NCI-H774 (cell line): ENCODE measurements around the gene SLC2A1.

Experiments used
- DNase-seq: peaks from one replicate; lab custom pipeline; 2025; lab: John Stamatoyannopoulos, UW

SLC2A1 gene

DNA sequence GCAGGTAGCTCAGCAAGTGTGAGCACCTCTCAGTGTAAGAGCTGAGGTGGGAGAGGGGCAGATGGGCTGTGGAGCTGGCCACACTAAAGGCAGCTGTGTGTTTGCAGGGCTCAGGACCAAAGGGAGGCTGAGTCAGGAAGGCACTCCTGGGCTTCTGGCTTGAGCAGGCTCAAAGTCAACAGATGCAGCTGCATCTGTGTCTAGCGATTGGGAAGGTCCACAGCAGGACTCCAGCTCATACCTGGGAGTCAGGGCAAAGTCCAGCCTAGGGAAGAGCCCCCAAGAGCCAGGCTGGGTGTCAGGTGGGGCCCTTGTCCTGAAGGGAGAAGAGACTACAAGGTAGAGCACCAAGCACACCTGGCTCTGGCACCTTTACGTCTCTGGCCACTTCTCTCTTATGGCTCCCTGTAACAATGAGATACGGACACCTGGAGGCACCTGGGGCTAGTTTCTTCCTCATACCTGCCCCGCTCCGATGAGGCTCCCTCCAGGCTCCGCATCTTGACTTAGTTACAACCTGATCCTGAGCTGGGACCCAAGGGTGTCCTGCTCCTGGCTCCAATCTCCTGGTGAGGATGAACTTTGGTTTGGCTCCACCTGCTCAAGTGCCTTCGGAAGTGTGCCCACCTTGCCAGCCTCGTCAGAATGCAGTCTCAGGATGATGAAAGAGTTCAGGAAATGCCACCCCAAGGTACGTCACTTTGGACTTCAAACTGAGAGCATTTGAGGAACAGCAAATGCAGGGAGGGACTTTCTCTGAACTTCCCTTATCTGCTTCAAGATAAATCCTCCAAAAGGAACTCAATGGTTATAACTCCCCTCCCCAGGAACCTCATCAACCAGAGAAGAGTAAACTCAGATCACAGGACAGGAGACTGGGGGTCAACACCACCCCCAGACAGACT lies 21.5 kb upstream of the SLC2A1 start:
- DNase-seq, result no peak

DNA sequence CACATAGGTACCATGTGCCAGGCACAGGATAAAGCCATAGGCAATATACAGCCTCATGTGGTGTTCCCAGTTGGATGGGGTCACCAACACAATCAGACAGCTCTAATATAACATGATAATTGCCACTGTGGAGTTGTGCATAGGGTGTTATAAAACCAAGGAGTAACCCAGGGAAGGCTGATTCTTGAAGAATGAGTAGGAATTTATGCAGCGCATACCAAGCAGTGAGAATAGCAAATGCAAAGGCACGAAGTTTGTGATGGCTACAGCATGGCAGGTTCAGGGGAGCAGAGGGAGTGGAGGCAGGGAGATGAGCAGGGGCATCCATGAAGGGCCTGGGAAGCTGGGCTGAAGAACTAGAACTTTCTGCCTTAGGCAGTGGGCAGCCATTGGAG lies 20.4 kb upstream of the SLC2A1 start:
- DNase-seq, result no peak

DNA sequence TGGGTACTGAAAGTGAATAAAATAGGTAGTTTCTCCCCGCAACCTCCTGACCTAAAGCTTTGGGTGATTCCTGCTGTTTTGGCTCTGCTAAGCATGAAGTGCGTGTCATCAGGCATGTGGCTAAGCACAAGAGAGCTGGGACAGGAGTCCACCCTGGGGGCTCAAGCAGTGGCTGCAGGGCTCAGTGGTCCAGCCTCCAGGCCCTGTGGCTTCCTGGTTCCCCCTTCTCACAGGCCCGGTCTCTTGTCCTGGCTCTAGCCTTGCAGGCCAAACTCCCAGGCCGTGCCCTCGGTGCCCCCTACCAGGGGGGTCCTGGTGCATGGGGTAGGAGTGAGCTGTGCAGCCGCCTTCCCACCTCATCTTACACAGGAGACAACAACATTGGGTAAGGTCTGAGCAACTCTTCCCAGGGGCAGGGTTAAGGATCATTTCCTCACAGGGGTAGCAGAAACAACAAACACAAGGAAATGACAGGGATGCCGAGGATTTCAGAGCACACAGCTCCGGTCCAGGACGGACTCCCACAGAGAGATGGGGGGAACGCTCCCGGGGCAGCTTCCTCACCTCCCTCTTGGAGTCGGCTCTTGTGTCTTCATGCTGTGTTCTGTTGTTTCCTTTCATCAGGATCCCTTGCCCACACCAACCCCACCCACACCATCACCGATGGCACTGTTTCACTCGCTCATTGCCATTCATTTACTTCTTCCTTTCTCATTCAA lies 19.8 kb upstream of the SLC2A1 start:
- no peak for DNase-seq

DNA sequence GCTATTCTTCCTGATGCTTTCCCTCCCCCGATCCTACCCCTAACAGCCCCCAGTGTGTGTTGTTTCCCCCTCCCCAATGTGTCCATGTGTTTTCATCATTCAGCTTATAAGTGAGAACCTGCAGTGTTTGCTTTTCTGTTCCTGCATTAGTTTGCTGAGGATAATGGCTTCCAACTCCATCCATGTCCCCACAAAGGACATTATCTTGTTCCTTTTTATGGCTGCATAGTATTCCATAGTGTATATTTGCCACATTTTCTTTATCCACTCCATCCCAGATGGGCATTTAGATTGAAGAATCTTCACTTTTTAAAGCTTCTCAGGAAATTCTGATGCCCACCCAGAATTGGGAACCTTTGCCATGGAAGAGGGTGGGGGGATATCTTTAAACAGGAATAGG lies 19.0 kb upstream of the SLC2A1 start:
- DNase-seq, result no peak

DNA sequence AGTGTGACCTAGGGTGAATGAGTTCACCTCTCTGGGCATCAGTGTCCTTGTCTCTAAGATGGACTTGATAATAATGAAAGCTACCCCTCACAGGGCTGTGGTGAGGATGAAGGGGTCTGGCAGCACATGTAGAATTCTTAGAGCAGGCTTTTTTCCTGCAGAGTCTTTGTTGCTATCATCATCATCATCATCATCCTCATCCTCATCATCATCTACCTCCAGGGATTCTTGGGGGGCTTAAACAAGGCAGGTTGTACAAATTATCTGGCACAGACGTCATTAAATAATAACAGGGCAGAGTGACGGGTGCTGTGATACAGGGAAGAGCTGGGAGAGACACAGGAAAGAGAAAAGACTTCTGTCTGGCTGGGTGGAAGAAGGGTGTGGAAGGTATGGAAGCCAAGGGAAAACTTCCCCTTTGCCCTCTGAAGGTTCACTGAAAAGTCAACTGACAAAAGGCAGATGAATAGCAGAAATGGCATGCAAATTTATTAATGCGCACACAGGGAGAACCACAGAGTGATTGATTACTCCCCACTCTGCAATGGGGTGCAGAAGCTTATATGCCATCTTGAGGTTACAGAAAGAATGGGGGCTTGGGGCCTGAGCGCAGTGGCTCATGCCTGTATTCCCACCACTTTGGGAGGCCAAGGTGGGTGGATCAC lies 17.0 kb upstream of the SLC2A1 start:
- no peak for DNase-seq

DNA sequence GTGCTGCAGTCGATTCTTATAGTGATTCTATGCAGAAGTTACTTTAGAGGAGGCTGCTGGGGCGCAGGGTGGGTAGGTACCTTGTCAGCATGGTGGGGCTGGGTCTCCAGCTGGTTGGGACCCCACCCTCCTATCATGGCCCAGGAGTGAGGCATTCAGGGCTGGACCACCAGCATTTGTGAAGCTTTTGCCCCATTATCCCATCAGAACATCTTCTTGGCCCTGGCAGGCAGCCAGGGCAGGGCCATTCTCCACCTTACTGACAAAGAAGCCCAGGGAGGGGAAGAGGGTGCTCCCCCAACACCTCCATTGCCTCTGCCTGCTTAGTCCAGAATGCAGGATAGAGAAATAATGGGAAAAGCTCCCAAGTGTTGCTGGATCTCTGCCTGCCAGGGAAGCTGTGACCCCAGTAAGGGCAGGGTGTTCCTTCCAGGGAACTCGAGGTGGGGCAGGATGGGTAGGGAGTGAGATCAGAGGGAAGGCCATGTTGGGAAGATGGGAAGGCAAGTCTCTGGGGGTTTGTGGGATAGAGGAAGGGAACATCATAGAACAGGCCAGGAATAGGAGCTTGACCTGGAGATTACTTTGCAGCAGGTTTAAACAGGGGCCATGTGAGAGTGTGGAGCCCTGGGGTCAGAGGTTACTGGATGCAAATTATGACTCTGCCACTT lies 16.2 kb upstream of the SLC2A1 start:
- DNase-seq, result no peak

DNA sequence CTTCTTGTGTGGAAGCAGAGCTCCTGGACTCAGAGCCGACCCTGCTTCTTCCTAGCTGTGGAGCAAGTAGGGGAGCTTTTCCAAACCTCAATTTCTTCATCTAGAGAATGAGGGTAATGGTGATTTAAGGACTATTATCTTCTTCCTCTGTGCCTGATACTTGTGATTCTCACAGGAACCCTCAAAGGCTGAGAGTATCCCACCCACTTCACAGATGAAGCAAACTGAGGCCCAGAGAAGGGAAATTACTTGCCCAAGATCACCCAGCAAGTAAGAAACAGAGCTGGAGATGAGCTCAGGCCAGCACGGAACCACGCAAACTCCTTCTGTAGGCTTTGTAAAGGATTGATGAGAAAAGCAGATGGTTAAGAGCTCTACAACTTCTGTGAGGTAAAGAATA lies 15.1 kb upstream of the SLC2A1 start:
- no peak for DNase-seq

DNA sequence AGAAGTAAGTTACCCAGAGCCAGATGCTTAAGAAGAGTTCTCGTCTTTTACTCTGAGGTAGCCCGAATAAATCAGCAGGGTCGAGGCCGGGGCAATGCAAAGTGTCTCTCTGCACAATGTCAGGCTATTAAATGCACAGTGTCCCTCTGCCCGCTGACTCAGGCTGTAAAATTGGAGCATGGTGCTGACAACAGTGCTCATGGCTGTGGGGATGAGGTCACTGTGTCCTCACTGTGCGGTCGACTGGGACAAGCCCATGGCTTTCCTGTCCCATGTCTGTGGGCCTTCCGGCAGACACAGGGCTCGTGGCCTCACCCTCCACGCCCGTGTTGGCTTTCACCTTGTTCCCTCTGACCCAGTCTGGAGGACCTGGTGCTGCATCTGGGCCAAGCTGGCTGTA lies 14.6 kb upstream of the SLC2A1 start:
- no peak for DNase-seq

DNA sequence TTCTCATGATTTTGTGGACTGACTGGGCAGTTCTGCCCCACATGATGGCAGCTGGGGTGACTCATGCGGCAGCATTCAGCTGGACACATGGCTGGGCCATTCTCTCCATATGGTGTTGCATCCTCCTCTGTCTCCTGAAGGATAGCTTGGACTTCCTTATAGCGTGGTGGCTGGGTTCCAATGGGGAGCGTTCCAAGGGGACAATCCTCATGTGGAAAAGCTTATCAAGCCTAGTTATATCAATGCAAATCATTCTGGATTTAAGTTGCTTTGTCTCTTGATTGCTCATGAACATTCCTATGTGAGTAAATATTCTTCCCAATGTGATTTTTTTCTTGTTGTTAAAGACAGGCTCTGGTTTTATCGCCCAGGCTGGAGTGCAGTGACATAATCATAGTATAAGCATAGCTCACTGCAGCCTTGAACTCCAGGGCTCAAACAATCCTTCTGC lies 13.2 kb upstream of the SLC2A1 start:
- no peak for DNase-seq

DNA sequence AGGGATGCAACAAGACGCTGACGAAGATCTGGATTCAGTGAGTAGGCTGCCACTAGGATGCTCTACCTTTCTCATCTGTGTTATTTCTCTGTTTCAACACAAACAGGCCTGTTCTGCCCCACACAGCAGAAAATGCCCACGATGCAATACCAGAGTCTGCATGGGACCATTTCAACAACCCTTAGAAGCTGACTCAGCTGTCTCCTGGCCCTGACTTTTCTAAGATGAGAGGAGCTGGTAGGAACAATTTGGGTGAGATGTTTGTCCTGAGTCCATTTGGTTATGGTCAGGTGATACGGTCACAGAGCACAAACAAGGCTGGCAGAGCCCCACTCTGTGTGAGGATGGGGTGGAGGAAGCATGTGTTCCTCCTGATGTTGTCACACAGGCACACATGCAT lies 11.5 kb upstream of the SLC2A1 start:
- no peak for DNase-seq

DNA sequence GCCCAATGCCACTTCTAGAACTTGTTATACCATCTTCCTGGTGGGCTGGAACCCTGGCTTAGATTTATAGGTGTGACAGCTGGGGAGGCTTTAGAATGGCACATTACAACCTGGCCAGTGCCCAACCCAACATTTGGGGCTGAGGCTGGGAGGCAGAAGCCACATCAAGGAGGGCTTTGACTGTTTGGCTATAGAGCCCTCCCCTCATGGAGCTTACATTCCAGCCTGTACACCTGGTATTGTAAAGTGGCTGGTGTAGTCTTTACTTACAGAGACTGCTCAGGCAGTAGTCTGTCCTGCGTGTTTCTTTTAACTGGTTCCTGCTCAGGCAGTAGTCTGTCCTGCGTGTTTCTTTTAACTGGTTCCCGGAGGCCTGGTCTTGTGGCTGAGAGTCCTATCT lies 10.0 kb upstream of the SLC2A1 start:
- DNase-seq, result no peak

DNA sequence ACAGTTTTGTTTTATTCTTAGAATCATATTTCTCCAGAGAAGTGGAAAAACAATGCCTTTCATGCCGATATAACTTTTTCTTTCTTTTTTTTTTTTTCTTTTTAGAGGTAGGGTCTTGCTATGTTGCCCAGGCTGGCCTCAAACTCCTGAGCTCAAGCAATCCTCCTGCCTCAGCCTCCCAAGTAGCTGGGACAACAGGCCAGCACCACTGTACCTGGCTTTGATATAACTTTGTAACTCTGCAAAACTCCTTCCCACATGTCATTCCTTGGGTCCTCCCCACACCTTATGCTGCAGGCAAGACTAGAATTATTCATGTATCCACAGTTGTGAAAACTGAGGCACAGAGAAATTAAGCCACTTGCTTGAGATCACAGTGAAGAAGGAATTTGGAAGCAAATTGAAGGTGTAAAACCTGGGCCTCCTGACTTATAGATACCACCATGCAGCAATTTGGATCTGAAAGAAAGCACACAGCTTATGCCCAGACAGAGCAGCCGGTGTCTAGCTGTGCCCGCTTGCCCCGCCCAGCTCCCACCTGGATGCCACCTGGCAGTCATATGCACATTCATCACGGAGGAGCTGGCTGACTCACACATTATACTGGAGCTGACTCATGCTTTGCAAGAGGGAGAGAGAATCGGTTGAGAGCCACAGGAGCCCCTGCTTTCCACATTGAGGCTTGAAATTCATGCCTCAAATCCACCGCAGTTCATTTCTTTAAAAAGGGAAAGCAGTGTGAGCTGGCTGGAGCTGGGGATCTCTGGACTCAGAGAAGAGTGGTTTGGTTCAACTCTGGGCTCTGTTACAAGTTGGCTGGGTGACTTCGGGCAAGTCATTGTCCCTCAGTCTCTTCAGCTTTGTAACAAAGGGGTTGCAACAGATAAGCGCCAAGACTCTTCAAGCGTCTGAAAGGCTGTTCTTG lies 8.3 kb upstream of the SLC2A1 start:
- peak; percentile 97 for DNase-seq

DNA sequence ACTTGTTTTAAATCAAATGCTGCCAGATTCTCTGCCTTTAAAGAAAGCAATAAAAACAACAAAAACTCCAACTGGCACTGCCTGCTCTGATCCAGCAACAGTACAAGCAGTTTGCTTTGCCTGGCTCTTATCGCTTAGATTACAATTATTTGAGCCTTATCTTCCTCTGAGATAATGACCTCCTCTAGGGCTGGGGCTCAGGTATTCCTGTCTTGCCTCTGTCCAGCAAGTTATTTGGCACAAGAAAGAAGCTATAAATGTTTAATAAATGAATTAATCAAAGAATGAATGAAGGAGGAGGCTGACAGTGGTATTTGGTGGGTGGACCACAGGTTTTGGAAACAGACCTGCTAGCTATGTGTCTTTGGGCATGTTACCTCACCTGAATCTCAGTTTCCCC lies 6.7 kb upstream of the SLC2A1 start:
- DNase-seq, result no peak

DNA sequence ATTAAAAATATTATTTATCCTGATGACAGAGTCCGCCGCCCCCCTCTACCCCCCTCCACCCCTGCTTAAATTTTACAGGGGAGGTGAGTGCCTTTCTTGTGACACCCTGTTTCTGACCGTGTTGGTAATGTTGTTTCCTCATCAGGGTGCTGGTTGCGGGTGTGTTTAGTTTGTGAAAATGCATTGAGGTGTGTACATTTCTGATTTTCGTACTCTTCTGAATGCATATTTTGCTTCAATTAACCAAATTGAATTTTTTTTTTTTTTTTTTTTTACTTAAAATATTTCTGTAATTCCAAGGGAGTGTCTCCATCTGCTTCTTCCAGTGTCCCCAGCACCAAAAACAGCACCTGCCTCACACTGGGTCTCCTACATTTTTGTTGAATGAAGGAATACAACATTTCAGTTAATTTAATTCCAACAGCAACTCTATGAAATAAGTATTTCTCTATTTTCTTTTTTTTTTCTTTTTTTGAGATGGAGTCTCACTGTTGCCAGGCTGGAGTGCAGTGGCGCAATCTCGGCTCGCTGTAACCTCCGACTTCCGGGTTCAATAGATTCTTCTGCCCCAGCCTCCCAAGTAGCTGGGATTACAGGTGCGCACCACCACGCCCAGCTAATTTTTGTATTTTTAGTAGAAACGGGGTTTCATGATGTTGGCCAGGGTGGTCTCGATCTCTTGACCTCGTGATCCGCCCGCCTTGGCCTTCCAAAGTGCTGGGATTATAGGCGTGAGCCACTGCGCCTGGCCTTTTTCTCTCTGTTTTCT lies 5.6 kb upstream of the SLC2A1 start:
- no peak for DNase-seq

DNA sequence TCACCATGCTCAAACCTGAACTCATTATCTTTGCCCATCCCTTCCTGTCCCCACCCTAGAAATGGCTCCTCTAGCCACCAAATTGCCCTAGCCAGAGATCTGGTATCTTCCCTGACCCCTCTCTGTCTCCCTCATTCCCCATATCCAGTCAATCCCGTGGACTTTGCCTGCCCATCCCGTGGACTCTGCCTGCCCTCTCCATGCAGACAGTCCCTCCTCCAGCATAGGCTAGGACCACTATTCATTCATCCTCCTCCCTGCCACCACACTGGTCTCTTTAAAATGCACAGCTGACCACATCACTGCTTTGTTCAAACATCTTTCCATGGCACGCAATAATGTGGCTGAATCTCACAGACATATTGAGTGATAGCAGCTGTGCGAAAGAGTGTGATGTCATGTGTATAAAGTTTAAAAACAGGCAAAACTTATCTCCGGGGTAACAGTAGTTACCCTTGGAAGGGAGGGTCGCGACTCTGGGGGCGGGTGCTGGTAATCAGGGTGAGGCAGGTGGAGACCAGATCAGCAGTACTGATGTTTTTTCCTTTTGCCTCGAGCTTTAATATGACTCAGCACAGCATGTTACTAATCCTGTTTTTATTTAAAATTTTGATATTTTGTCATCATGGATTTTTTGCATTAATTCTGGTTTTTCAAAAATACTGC lies 4.8 kb upstream of the SLC2A1 start:
- peak; percentile 51 for DNase-seq

DNA sequence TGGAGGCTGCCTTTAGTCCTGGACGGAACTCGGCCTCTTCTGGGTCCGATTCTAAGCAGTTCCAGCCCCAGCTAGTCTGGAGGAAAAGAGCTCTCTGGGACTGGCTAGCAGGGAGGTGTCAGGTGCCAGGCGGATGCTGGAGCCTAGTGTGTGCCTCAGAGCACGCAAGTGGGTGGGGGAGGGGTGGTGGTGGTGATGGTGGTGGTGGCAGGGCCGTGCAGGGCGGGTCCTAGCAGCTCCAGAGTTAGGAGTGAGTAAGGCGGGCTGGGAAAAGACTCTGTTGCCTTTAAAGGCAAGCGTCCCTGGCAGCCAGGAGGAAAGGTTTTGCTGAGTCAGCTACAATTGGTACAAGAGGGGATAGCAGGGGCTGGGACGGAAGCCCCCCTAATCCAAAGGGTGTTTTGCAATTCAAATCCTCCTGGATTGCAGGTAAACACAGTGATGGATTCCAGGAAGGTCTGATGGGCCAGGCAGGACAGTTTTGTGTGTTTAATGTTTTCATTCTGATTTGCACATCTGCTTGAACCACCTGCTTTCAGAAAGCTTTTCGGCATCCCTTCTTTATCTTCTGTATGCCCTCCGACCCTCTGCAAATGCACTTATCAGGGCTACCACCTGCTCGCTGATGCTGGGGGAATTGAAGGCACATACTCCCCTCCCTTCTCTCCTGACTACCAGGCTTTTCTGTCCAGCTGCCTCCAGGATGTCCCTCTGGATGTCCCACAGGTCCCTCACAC lies 4.1 kb upstream of the SLC2A1 start:
- DNase-seq, result peak; percentile 83

DNA sequence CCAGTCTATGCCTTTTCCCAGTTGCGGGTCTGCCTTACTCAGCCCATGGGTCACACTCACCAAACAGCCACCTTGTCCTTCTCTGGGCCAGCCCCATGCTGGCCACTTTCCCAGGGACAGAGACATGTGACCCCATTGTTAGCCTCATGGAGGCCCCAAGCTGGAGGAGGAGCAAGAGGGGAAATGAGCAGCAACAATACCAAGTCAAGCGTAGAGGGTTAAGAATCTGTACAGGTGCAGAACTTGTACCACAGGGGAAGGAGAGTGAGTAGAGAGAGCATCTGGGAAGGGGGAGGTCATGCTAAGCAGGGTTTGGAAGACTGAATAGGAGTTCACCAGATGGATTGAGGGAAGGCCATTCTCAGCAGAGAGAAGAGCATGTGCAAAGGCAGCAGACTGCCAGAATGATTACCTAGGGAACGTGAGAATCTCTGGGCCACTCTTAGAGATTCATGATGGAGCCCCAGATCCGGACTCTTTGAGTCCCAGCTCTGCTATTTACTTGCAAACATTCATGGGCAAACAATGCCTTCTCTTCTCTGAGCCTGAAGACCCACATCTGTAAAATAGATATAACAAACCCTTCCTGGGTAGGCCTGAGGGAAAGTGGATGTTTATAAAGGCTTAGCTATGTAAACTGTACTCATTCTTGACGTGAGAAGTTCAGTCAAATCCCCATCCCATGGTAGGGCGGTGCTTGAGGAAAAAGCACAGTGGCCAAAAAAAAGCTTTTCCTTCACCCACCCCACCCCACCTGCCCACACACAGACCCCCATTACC lies 2.8 kb upstream of the SLC2A1 start:
- no peak for DNase-seq

DNA sequence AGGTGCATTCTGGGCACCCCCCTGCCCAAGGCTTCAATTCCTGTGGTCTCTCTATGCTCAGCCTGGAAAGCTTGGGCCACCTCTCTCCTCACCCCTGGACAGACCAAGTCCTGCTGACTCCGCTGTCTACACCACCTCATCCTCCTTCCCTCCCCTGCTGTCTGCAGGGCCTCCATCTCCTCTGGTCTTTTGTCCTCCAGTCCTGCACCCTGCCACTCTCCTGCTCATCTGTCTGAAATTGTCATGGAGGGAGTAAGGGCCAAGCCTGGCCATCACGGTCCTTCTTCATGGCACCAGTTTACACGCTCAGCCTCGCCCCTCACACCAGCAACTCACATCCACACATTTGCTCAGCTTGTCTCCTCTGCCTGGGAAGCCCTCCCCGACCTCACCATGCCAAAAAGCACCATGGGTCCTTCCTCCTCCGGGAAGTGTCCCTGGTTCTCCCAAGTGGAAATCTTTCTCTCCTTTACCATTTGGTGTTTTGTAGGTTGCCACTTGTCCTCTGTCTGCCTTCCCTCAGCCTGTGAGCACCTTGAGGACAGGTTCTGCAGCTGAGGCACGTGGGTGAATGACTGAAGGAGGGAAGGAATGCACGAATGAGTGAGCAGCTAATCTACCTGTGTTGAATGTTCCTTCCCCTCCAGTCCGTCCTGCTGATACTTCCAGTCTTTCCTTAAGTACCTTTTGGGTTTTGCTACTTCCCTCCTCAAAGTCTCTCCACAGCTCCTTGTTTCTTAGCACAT lies 2.1 kb upstream of the SLC2A1 start:
- no peak for DNase-seq
